GM12872 (cell line): ENCODE data around the gene SLC9A9.

Source experiments
- CTCF ChIP-seq: IDR thresholded peaks from 3 replicates; pipeline ENCODE4 v1.5.1; 2011; ENCODE audit warnings: low read depth, mild to moderate bottlenecking, low read length, moderate library complexity; ENCODE audit not compliant: insufficient read depth

SLC9A9 gene

GRCh38 chr3:143629726-143630125 is 218.5 kb downstream of the SLC9A9 start:
- no peak for TF ChIP-seq CTCF

- no peak for TF ChIP-seq CTCF
Measured at GRCh38 chr3:143628971-143629370, 219.3 kb downstream of the SLC9A9 start.

- TF ChIP-seq CTCF, result no peak
Measured at GRCh38 chr3:143627336-143627735, 220.9 kb downstream of the SLC9A9 start.

- no peak for TF ChIP-seq CTCF
Measured at GRCh38 chr3:143619231-143619630, 229.0 kb downstream of the SLC9A9 start.

- TF ChIP-seq CTCF, result no peak
Measured at GRCh38 chr3:143617050-143617449, 231.2 kb downstream of the SLC9A9 start.

GRCh38 chr3:143613226-143613625 is 235.0 kb downstream of the SLC9A9 start:
- TF ChIP-seq CTCF, result no peak

GRCh38 chr3:143612541-143612940 is 235.7 kb downstream of the SLC9A9 start:
- no peak for TF ChIP-seq CTCF

- TF ChIP-seq CTCF, result no peak
Measured at GRCh38 chr3:143608966-143609365, 239.3 kb downstream of the SLC9A9 start.
